ENCODE measurements around the gene ATP5IF1. TPM values are rescaled to one million over a fixed set of nuclear protein-coding genes. Genes with fewer than 3 reads are reported as not detected.

ATP5IF1 gene
- total RNA-seq: 172 TPM
- polyA plus RNA-seq (ENCODE audit: insufficient read depth, low read depth, low replicate concordance): 906 TPM
- long read RNA-seq, donor 1, transcript ATP5IF1-202 (2 exons, 1,855 nt): minor isoform, 22 of 225 reads
- long read RNA-seq, donor 1, transcript ATP5IF1-201 (3 exons, 494 nt): major isoform, 196 of 225 reads
- long read RNA-seq, donor 1, partial matches to known transcripts: 7 of 225 reads
- long read RNA-seq, donor 1, other reads (novel, unspliced or antisense): 0 of 225 reads
- long read RNA-seq, donor 2, transcript ATP5IF1-201 (3 exons, 494 nt): major isoform, 210 of 291 reads
- long read RNA-seq, donor 2, transcript ATP5IF1-202 (2 exons, 1,855 nt): minor isoform, 35 of 291 reads
- long read RNA-seq, donor 2, transcript ATP5IF1-204 (3 exons, 599 nt): minor isoform, 12 of 291 reads
- long read RNA-seq, donor 2, partial matches to known transcripts: 34 of 291 reads
- long read RNA-seq, donor 2, other reads (novel, unspliced or antisense): 0 of 291 reads
- long read RNA-seq, donor 3, transcript ATP5IF1-204 (3 exons, 599 nt): minor isoform, 16 of 347 reads
- long read RNA-seq, donor 3, transcript ATP5IF1-202 (2 exons, 1,855 nt): minor isoform, 52 of 347 reads
- long read RNA-seq, donor 3, transcript ATP5IF1-201 (3 exons, 494 nt): major isoform, 254 of 347 reads
- long read RNA-seq, donor 3, partial matches to known transcripts: 25 of 347 reads
- long read RNA-seq, donor 3, other reads (novel, unspliced or antisense): 0 of 347 reads
- long read RNA-seq, donor 4, transcript ATP5IF1-201 (3 exons, 494 nt): major isoform, 152 of 185 reads
- long read RNA-seq, donor 4, transcript ATP5IF1-202 (2 exons, 1,855 nt): minor isoform, 19 of 185 reads
- long read RNA-seq, donor 4, partial matches to known transcripts: 10 of 185 reads
- long read RNA-seq, donor 4, other reads (novel, unspliced or antisense): 0 of 185 reads
- long read RNA-seq, donor 5, transcript ATP5IF1-201 (3 exons, 494 nt): major isoform, 9 of 12 reads
- long read RNA-seq, donor 5, partial matches to known transcripts: 0 of 12 reads
- long read RNA-seq, donor 5, other reads (novel, unspliced or antisense): 0 of 12 reads
- long read RNA-seq, donor 6, transcript ATP5IF1-204 (3 exons, 599 nt): minor isoform, 10 of 538 reads
- long read RNA-seq, donor 6, transcript ATP5IF1-201 (3 exons, 494 nt): major isoform, 471 of 538 reads
- long read RNA-seq, donor 6, transcript ATP5IF1-202 (2 exons, 1,855 nt): minor isoform, 20 of 538 reads
- long read RNA-seq, donor 6, partial matches to known transcripts: 37 of 538 reads
- long read RNA-seq, donor 6, other reads (novel, unspliced or antisense): 0 of 538 reads
- long read RNA-seq, donor 7, transcript ATP5IF1-202 (2 exons, 1,855 nt): minor isoform, 8 of 68 reads
- long read RNA-seq, donor 7, transcript ATP5IF1-201 (3 exons, 494 nt): major isoform, 40 of 68 reads
- long read RNA-seq, donor 7, partial matches to known transcripts: 17 of 68 reads
- long read RNA-seq, donor 7, other reads (novel, unspliced or antisense): 3 of 68 reads
- long read RNA-seq, donor 8, transcript ATP5IF1-201 (3 exons, 494 nt): major isoform, 253 of 302 reads
- long read RNA-seq, donor 8, transcript ATP5IF1-204 (3 exons, 599 nt): minor isoform, 5 of 302 reads
- long read RNA-seq, donor 8, transcript ATP5IF1-202 (2 exons, 1,855 nt): minor isoform, 29 of 302 reads
- long read RNA-seq, donor 8, partial matches to known transcripts: 15 of 302 reads
- long read RNA-seq, donor 8, other reads (novel, unspliced or antisense): 0 of 302 reads
- long read RNA-seq, donor 9, transcript ATP5IF1-201 (3 exons, 494 nt): major isoform, 155 of 180 reads
- long read RNA-seq, donor 9, transcript ATP5IF1-202 (2 exons, 1,855 nt): minor isoform, 16 of 180 reads
- long read RNA-seq, donor 9, partial matches to known transcripts: 9 of 180 reads
- long read RNA-seq, donor 9, other reads (novel, unspliced or antisense): 0 of 180 reads
- long read RNA-seq, donor 10, transcript ATP5IF1-201 (3 exons, 494 nt): major isoform, 170 of 221 reads
- long read RNA-seq, donor 10, transcript ATP5IF1-202 (2 exons, 1,855 nt): minor isoform, 15 of 221 reads
- long read RNA-seq, donor 10, transcript ATP5IF1-204 (3 exons, 599 nt): minor isoform, 12 of 221 reads
- long read RNA-seq, donor 10, partial matches to known transcripts: 24 of 221 reads
- long read RNA-seq, donor 10, other reads (novel, unspliced or antisense): 0 of 221 reads

- Histone ChIP-seq H3K4me1 (ENCODE audit: control insufficient read depth in 2 of 3, insufficient read depth in 2 of 3, low read depth in 1 of 3, low read length in 3 of 3) (peaks cover 5 to 30% (median 17%) of the 10 kb centered on the region in 3 donors), H3K27me3 (ENCODE audit: control insufficient read depth, insufficient read depth, low read length) (no peaks in the 10 kb centered on the region), H3K27ac (ENCODE audit: low read depth in 2 of 2, low read length in 2 of 2) (peak within 1 kb of the TSS; percentile 91 to 93), H3K4me3 (ENCODE audit: low read length in 3 of 3) (peak within 1 kb of the TSS; percentile 95 to 100 (median 95)), H3K9ac (ENCODE audit: low read length in 3 of 3) (peak within 1 kb of the TSS; percentile 90 to 99 (median 92)), H3K9me3 (ENCODE audit: control insufficient read depth in 2 of 3, insufficient read depth in 1 of 3, low read length in 3 of 3) (no peaks in the 10 kb centered on the region), H3K36me3 (ENCODE audit: control insufficient read depth in 2 of 3, insufficient read depth in 3 of 3, low read length in 3 of 3) (peaks cover 0 to 7% (median 0%) of the 10 kb centered on the region in 3 donors)
- FAIRE-seq: peak; percentile 85
- peak; percentile 98 to 99 (median 99) for DNase-seq
- no peak for TF ChIP-seq CTCF (IDR thresholded peaks at IDR 0.05; ENCODE audit: borderline replicate concordance, extremely low read depth, insufficient read depth)
- intact Hi-C loops (cut with DNase I): no loop called here
Measured at GRCh38 chr1:28235755-28236655, at the start of gene ATP5IF1. ATP5IF1 (plus strand) TSS chr1:28236124; CDS start chr1:28236184, 60 bp downstream.

- FAIRE-seq (no peak), DNase-seq (no peak)
- no peaks in the 10 kb centered on the region for H3K36me3 ChIP-seq (ENCODE audit: control insufficient read depth in 2 of 3, insufficient read depth in 3 of 3, low read length in 3 of 3)
- H3K9me3 ChIP-seq (ENCODE audit: control insufficient read depth in 2 of 3, insufficient read depth in 1 of 3, low read length in 3 of 3): no peaks in the 10 kb centered on the region
- TF ChIP-seq CTCF (IDR thresholded peaks at IDR 0.05; ENCODE audit: borderline replicate concordance, extremely low read depth, insufficient read depth): no peak
- no peak overlapping the region for H3K4me3 ChIP-seq (ENCODE audit: low read length in 3 of 3)
- no peak overlapping the region for H3K9ac ChIP-seq (ENCODE audit: low read length in 3 of 3)
- no peaks in the 10 kb centered on the region for H3K27me3 ChIP-seq (ENCODE audit: control insufficient read depth, insufficient read depth, low read length)
- H3K4me1 ChIP-seq (ENCODE audit: control insufficient read depth in 2 of 3, insufficient read depth in 2 of 3, low read depth in 1 of 3, low read length in 3 of 3): no peaks in the 10 kb centered on the region
- H3K27ac ChIP-seq (ENCODE audit: low read depth in 2 of 2, low read length in 2 of 2): no peak overlapping the region
- intact Hi-C loops (cut with DNase I): no loop called here
Measured at GRCh38 chr1:28190337-28190979, 45.5 kb upstream of the ATP5IF1 start.

All from kidney (tissue), 22 donors.